Daoy (cell line): ENCODE data around the gene C9orf50. TPM values are rescaled to one million over a fixed set of nuclear protein-coding genes. Genes with fewer than 3 reads are reported as not detected.

ENCODE experiments used
- DNase-seq: peaks from one replicate; pipeline ENCODE4 v3.0.0-alpha.2; 2015; ENCODE audit warnings: low read depth
- total RNA-seq: library from RNA; depleted of rRNA; stranded (reverse); fragments of >200 nt; shearing (Covaris generic); gene quantifications from 2 replicates; pipeline ENCODE4 v1.2.3, GENCODE V29; 2014; rRNA removed

Gene C9orf50
- total RNA-seq, 1 experiment from 2014 or later: not detected

DNA sequence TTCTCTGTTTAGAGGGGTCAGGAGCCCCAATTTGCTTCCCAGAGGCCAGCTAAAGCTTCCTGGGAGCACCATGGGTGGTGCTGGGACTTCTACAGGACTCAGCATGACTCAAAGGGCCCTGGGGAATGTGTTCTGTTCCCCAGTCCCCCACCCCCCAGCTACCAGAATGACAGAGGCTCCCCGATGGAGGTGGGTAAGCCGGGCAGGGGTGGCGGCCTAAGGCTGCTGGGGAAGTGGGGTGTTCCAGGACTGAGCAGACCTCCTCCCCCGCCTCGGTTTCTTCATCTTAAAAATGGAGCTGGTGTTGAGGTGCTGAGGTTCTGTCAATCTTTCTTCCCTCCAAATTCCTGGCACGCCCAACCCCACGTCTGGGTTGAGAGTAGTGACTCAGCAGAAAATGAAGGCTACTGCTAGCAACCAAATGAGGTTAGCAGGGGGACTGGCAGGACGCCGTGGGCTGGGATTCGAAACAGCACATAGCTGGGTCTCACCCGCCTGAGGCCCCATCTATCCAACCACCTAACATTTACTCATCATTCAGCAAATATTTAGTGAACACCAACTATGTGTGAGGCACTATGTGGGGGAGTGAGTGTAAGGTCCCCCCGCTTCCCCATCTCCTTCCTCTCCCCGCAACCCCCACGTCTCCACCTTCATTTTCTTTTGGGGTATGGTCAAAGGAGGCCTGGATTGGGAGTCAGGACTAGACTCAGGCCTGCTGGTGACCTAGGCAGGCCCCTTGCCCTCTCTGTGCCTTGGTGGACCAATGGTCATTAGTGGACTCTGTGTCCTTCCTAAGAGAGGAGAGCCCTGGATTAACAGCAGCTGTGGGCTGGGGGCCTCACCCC, 50.2 kb downstream of the C9orf50 start:
- DNase-seq: peak; percentile 73

DNA sequence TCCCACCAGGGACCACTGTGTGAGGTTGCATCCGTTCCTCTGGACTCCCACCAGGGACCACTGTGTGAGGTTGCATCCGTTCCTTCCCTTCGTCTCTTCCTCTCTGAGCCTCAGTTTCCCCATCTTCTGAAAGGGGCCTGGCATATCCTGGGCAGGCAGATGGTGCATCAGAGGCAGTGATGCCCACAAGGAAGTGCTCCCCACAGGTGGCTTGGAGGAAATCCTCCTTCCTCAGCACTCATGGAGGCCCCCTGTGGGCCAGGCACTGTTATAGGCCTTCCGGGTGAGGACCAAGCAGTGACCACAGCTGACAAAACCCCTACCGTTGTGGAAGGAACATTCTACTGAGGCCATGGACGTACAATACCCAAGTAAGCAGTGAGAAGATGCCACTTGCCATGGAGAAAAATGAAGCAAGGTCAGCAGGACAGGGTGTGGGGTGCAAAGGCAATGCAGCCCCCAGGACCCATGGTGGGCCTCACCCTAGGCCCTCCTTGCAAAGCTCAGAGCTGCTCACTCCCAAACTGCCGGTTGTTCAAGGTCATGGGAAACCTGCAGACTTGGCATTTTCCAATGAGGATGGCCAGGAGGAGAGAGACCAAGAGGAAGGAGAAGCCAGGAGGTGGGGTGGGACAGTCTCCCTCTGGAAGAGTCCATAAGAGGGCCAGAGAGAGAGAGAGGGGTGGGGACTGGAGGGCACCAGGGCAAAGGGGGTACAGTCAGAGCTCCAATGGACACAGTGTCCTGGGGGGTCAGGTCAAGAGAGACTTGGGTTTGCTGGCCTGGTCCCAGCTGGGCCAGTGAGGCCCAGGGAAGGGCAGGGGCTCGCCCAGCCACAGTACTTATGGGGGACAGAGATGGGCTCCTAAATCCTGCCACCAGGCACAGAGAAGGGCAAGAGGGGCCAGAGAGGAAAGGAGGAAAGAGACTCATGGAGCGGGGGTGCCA, 51.1 kb downstream of the C9orf50 start:
- no peak for DNase-seq

DNA sequence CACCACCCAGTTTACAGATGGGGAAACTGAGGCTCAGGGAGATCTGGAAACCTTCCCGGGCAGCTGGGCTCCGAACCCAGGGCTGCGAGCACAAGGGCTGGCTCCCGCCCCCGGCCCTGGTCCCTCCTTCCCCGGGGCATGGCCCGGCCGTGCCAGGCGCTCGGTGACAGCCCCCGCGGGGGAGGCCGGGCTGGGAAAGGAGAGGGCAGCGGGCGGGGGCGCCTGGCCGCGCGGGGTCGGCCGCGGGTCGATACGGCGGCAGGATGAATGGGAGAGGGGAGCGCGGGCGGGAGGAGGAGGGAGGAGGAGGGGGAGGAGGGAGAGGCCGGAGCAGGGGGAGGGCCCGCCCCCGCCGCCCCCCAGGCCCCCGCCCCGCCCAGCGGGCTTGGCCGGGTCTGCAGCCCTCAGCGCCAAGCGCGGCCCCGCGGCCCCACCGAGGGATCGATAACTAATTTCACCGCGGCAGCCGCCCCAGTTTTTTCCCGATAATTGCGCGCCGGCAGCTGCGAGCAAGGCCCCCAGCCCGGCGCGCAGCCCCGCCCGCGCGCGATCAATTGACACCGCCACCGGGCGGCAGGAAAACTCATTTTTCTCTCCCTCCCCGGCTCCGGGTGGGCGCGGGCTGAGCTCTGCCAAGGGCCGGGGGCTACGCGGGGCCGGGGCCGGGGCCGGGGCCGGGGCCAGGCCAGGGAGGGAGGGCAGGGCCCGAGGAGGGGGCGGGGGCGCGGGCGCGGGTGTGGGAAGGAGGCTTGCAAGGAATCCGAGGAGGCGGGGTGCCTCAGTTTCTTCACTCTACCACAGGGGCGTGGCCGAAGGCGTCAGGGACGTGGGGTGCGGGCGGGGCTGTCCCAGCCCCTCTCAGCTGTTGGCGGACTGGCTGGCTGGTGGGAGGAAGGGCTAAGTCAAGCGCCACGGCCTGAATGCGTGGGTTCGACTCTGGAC, 52.1 kb downstream of the C9orf50 start:
- no peak for DNase-seq

DNA sequence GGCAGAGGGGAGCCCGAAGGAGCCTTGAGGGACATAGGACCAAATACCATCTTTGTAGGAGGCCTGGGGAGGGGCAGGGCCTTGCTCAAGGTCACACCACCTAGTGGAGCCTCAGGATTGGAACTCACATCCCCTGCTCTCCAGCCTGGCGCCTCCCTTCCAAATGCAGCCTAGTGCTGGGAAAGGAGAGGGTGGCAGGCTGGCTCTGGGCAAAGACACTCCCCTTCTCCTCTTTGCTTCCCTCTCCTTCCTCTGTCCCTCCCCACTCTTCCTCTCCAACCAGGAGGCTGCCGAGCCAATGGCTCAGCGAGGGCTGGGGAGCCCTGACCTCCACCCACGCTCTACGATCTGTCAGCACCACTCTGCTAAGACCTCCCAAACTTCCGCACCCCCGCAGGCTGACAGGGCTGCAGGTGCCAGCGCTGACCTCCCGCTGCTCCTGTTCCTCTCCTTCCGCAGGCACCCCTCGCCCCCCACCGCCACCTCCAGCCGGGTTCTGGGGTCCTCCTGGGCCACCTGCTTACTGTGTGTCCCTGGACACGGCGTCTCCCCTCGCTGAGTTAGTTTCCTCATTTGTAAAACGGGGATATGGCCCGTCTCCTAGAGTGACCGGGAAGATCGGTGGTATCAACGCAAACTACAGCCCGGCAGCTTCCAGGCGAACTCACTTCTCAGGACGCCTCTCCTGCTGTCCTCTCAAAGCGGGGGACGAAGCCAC, 52.9 kb downstream of the C9orf50 start:
- peak; percentile 56 for DNase-seq

DNA sequence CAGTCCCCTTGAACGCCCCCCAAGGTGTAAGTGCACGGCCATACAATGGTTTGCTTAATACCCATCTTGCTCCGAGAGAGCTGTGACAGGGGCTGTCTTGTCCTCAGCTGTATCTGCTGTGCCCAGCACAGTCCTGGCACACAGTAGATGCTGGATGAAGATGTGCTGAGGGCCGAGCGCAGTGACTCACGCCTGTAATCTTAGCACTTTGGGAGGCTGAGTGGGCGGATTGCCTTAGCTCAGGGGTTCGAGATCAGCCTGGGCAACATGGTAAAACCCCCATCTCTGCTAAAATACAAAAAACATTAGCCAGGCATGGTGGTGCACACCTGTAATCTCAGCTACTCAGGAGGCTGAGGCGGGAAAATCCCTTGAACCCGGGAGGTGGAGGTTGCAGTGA, 53.6 kb downstream of the C9orf50 start:
- no peak for DNase-seq

DNA sequence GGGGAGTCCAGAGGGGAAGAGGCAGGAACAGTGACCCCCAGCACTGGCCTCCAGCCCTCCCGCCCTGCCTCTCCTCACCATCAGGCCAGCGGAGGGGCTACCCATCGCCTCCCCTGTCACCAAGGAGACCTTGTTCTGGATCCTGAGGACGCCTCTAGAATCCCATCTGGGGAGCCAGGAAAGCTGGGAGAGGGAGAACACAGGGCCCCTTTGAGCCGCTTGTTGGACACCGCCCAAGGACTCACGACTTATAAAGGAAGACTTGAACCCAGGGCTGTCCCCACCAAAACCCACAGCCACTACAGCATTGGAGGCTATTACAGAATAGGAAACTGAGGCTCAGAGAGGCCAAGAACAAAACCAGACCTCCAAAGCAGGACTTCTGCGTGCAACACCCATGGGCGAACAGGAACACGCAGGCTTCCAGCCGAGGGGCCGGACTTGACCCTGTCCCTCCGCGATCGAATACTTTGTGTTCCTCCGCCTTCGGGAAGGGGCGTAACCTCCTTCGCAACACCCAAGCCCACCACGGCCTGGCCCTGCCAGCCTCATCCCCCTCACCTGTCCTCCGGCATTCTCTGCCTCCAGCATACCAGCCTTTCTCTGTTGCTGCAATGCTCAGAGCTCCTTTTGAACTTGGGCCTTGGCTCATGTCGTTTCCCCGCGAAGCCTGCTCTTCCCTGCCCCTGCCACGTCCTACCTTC, 54.2 kb downstream of the C9orf50 start:
- no peak for DNase-seq

DNA sequence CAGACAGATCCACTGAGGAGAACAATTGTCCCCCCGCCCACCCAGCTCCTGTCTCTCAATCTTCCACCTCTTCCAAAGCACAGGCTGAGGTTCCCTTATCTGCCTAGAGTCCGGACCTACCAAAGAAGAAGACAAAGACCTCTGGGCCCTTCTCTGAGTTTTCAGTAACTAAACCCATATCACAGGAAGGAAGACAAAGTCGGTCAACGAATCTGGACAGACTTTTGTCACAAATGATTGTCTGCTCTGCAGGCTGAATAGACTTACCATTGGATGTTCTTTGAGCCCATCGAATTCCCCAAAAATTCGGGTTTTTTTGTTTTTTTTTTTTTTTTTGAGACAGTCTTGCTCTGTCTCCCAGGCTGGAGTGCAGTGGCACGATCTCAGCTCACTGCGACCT, 58.0 kb downstream of the C9orf50 start:
- no peak for DNase-seq

DNA sequence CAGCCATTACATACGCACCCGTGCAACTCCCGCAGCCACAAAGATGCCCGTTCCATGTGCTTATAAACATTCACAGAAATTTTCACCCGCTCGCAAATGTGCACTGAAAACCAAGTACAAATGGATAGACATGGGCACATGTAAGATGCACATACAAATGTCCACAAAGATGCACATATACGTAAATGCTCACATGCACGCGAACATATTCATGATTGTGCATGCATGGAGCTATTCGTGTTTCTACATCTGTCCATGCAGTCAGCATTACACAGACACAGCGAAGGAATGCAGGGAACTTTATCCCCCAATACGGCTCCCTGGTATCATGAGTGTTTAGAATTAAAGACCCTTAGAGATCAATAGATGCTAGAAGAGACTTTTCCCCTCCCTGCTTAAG, 58.4 kb downstream of the C9orf50 start:
- DNase-seq: no peak

Other genes starting within 250 kb of the C9orf50 start
- 21.5 and 21.6 TPM in 2 replicates for gene NTMT1, start 5.1 kb upstream of the C9orf50 start, total RNA-seq
- 4.4 and 8.0 TPM in 2 replicates for gene ASB6, start 21.1 kb upstream of the C9orf50 start, total RNA-seq
- gene PRRX2, start 44.5 kb upstream of the C9orf50 start, total RNA-seq: 1.5 and 1.7 TPM in 2 replicates
- 3.9 and 4.5 TPM in 2 replicates for gene PTGES, start 131.9 kb upstream of the C9orf50 start, total RNA-seq
- gene TOR1B, start 182.1 kb upstream of the C9orf50 start, total RNA-seq: 12.7 and 16.2 TPM in 2 replicates
- gene TOR1A, start 203.0 kb upstream of the C9orf50 start, total RNA-seq: 30.9 and 31.8 TPM in 2 replicates
- 127 and 128 TPM in 2 replicates for gene C9orf78, start 214.2 kb upstream of the C9orf50 start, total RNA-seq
- 5.5 and 9.1 TPM in 2 replicates for gene USP20, start 214.4 kb upstream of the C9orf50 start, total RNA-seq